Choroid plexus epithelial cell (primary cell): ENCODE data around the gene CD7.

ENCODE experiments used
- DNase-seq: peaks from one replicate; pipeline ENCODE4 v3.0.0-alpha.2; 2010; ENCODE audit warnings: low read depth
- H3K4me3 ChIP-seq: 2 replicates; pipeline ENCODE4 v1.5.1; 2011; ENCODE audit warnings: low read depth, mild to moderate bottlenecking, control low read depth, low read length, moderate library complexity
- TF ChIP-seq, protein P1 (sequence below): conservative IDR thresholded peaks from 2 replicates; pipeline ENCODE4 v1.5.1; 2011; ENCODE audit warnings: low read depth, mild to moderate bottlenecking, control low read depth, inconsistent platforms, low read length, moderate library complexity

The CD7 gene

DNA sequence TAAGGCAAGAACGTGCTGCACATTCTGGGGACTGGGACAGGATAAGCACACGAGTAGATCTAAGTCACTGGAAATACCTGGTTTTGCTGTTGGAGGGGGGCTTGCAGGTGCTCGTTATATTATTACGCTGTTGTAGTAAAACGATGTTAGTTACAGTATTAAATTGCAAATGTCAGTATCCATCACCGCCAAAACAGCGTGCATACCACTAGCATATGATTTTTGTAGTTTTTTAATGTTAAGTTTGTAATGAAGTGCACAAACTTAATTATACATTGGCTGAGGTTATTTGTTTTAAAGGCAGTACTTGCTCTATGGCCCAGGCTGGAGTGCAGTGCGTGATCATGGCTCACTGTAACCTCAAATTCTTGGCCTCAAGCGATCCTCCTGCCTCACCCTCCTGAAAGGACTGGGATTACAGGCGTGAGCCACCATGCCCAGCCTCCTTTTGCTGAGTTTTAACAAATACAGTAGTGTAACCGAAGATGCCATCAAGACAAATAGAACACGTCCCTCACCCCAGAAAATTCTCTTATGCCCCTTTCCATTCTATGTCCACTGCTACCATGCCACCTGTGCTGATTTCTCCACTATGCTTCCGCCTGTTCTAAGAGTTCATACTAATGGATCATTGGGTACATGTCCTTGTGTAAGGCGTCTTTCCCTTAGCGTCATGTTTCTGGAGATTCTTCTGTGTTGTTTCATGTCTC is 23.2 kb downstream of the CD7 start:
- no peak for DNase-seq
- TF ChIP-seq, protein P1, sequence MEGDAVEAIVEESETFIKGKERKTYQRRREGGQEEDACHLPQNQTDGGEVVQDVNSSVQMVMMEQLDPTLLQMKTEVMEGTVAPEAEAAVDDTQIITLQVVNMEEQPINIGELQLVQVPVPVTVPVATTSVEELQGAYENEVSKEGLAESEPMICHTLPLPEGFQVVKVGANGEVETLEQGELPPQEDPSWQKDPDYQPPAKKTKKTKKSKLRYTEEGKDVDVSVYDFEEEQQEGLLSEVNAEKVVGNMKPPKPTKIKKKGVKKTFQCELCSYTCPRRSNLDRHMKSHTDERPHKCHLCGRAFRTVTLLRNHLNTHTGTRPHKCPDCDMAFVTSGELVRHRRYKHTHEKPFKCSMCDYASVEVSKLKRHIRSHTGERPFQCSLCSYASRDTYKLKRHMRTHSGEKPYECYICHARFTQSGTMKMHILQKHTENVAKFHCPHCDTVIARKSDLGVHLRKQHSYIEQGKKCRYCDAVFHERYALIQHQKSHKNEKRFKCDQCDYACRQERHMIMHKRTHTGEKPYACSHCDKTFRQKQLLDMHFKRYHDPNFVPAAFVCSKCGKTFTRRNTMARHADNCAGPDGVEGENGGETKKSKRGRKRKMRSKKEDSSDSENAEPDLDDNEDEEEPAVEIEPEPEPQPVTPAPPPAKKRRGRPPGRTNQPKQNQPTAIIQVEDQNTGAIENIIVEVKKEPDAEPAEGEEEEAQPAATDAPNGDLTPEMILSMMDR, result no peak
- H3K4me3 ChIP-seq, result peak overlapping the region; percentile 50

- TF ChIP-seq, protein P1, result no peak
- peak; percentile 99 for DNase-seq
- peak overlapping the region; percentile 78 for H3K4me3 ChIP-seq
Measured at GRCh38 chr17:82292251-82293154, 24.9 kb downstream of the CD7 start.

- H3K4me3 ChIP-seq, result peak overlapping the region; percentile 71
- TF ChIP-seq, protein P1, result no peak
- no peak for DNase-seq
Measured at GRCh38 chr17:82291582-82292250, 25.7 kb downstream of the CD7 start.

- DNase-seq, result peak; percentile 97
- TF ChIP-seq, protein P1, result no peak
- H3K4me3 ChIP-seq, result no peak overlapping the region
Measured at GRCh38 chr17:82287868-82288801, 29.3 kb downstream of the CD7 start.

DNA sequence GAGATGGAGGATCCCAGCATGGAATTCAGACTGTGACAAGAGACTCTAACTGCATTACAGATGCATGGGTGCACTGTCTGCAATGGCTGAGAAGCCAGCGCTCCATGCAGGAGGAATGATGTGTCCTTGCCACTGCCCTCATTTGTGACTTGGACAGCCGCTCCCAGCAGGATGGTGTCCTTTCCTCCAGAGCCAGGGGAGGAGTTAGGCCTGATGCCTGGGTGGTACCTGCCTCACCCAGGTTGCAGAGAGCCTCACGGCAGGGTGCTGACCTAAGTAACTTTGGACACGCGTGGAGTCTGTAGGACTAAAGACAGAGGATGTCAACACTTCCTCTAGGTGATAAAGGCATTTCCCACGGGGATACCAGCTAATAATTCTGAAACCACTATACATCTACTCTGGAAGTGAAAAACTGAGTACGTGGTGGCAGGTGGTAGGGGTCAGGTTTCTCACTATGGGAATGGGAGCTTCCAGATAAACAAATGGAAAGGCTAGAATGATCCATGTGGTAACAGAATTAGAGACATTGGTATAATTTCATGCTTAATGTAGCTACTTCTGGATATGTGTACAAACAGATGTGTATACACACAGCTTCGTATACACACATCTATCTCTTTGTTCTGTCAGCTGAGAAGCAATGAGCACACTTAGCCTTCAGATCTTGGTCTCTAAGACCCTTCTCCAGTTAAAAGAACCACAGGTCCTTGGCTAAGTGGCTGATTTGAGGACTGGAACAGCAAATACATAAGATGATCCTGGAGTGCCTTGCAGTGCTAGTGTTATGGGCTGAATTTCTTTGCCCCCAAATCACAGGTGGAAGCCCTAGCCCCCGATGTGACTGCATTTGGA is 30.2 kb downstream of the CD7 start:
- H3K4me3 ChIP-seq, result no peak overlapping the region
- no peak for DNase-seq
- TF ChIP-seq, protein P1, result no peak

DNA sequence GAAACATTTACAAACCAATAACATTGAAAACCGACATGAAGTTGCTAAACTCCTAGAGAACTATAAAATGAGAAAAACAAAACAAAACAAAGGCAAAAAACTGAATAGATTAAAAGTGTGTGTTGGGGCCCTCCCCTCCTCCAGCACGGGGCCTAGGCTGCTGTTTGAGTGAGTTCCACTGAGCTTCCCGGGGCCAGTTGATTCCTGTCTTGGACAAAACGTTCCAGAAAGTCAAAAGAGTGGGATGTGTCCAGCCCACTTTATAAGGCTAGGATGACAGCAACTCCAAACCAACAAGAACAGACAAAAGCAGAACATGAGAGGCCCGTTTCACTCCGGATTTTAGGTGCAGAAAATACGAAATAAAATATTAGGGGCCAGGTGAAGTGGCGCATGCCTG is 32.3 kb downstream of the CD7 start:
- H3K4me3 ChIP-seq, result no peak overlapping the region
- TF ChIP-seq, protein P1, result no peak
- peak; percentile 34 for DNase-seq
